ENCODE results near the gene CIBAR2.

GRCh38 chr16:85156440-85156839 lies 44.2 kb upstream of the CIBAR2 start:
- TF ChIP-seq CREB1 (IDR thresholded peaks at IDR 0.05): no peak
- no peak for TF ChIP-seq CREB1 (CRISPR knock-in tag; IDR thresholded peaks at IDR 0.05)
- TF ChIP-seq FOXA1 (IDR thresholded peaks at IDR 0.05; ENCODE audit: borderline replicate concordance): no peak
- no peak for TF ChIP-seq MCM5 (IDR thresholded peaks at IDR 0.05; ENCODE audit: low read depth)

Data from K562 (cell line).